HG03060 (cell line): ENCODE measurements around the gene ARHGEF12.

Experiments used
- ATAC-seq: cut with Tn5 transposase; IDR thresholded peaks from one replicate; pipeline ENCODE4 v1.9.1; 2021; ENCODE audit warnings: low read depth, moderate number of reproducible peaks; ENCODE audit not compliant: unreplicated experiment

Gene ARHGEF12

GRCh38 chr11:120410622-120411380, 74.6 kb downstream of the ARHGEF12 start:
- no peak for ATAC-seq

GRCh38 chr11:120413480-120413879, 77.3 kb downstream of the ARHGEF12 start:
- ATAC-seq = no peak

GRCh38 chr11:120420572-120420971, 84.4 kb downstream of the ARHGEF12 start:
- no peak for ATAC-seq

- ATAC-seq = no peak
Measured at GRCh38 chr11:120424185-120424969, 88.2 kb downstream of the ARHGEF12 start.

- no peak for ATAC-seq
Measured at GRCh38 chr11:120424970-120425332, 88.7 kb downstream of the ARHGEF12 start.

- no peak for ATAC-seq
Measured at GRCh38 chr11:120425527-120425926, 89.3 kb downstream of the ARHGEF12 start.

GRCh38 chr11:120430146-120430545, 93.9 kb downstream of the ARHGEF12 start:
- no peak for ATAC-seq

GRCh38 chr11:120431633-120432032, 95.4 kb downstream of the ARHGEF12 start:
- no peak for ATAC-seq

- no peak for ATAC-seq
Measured at GRCh38 chr11:120432056-120433018, 96.1 kb downstream of the ARHGEF12 start.

- no peak for ATAC-seq
Measured at GRCh38 chr11:120441592-120441991, 105.4 kb downstream of the ARHGEF12 start.

GRCh38 chr11:120442031-120442430, 105.8 kb downstream of the ARHGEF12 start:
- ATAC-seq = no peak

GRCh38 chr11:120446802-120447201, 110.6 kb downstream of the ARHGEF12 start:
- ATAC-seq = no peak

- ATAC-seq = no peak
Measured at GRCh38 chr11:120448240-120448639, 112.0 kb downstream of the ARHGEF12 start.

GRCh38 chr11:120455487-120455886, 119.3 kb downstream of the ARHGEF12 start:
- no peak for ATAC-seq

- no peak for ATAC-seq
Measured at GRCh38 chr11:120457996-120458395, 121.8 kb downstream of the ARHGEF12 start.

GRCh38 chr11:120462825-120463224, 126.6 kb downstream of the ARHGEF12 start:
- no peak for ATAC-seq

- no peak for ATAC-seq
Measured at GRCh38 chr11:120465921-120466534, 129.8 kb downstream of the ARHGEF12 start.

GRCh38 chr11:120467627-120468026, 131.4 kb downstream of the ARHGEF12 start:
- no peak for ATAC-seq

GRCh38 chr11:120471131-120471530, 134.9 kb downstream of the ARHGEF12 start:
- ATAC-seq = no peak

- ATAC-seq = no peak
Measured at GRCh38 chr11:120471994-120472393, 135.8 kb downstream of the ARHGEF12 start.
